ENCODE measurements around the gene SLC27A4.
A peak's percentile ranks its signal among the peaks of the same experiment; 100 is the strongest.

SLC27A4 gene

DNA sequence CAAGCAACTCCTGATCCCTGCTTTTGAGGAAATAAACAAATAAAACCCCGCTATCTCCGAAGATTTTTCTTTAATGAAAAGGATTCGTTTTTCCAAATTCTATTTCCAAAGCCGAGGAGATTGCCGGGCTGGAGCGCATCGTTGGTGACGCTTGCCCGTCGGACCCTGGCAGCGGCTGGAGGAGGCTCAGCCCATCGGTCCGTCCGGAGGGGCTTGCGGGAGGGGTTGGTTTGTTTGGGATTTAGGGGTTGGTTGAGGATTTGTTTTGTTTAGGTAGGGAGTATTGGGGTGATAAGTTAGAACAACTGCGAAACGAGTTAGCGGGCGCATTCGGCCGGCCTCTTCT, 51.6 kb downstream of the SLC27A4 start:
- DNase-seq, result peak in 1 of 14 donors; percentile 47

DNA sequence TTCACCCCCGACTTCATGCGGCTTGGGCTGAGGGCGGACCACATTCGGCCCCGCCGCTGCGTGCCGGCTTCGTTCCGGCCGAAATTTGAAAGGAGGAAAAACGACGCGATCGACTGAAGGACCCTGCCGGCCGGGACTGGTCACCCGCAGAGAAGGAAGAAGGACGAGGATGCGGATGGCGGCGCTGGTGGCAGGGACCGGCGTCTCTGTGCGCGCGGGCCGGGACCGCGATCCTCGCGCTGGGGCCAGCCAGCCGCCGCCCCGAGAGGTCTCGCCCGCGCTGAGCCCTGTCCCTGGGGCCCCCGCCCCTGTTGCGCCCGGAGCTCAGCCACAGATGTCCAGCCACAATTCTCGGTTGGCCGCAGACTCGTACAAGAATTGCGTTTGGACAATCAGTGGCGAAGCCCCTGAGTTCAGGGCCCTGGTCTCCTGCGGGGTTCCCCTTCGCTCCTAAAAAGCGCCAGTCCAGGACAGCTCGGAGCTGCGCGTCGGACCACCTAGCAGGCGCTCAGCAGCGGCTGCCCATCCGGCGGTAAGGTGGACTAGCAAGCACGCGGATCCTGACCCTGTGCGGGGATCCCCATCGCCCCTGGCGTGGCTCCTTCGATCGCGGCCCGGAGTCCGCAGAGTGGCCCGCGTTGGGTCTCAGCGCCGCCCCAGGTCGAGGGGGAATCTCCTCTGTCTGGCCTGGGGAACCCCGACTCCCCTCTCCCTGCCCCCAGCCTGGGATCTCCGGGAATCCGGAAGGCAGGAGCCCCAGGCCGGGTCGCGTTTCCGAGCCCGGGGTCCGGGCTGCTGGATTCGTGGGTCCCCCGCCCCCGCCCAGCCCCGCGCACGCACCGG, 52.2 kb downstream of the SLC27A4 start:
- DNase-seq, result peak in 1 of 14 donors; percentile 61

DNA sequence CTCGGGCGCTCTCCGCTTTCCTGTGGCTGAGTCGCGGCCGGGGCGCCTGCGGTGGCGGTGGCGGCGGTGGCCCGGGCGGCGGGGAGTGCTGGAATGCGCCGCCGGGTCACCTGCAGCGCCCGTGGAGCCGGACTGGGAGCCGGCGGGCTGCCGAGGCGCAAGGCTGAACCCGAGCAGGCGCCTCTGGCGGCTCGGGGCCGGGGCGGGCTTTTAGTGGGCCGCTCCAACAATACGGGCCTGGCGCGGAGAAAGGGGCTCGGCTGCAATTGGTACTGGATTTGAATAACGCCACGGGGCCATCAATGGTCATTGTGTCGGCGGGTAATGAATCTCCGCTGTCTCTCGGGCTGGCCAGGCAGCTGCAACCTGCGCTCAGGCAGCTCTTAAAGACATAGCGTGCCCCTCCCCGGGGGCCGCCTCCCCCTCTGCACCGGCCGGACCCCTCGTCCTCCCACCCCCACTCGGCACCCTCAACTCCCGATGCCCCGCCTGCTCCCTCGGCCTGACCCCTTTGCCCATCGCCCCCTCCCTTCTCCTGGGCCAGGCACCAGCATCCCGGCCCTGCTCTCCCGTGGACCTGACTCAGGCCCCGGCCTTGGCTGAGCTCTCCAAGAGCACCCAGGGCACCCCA, 52.9 kb downstream of the SLC27A4 start:
- DNase-seq, result peak in 11 of 14 donors; percentile 63 to 88 (median 77)

DNA sequence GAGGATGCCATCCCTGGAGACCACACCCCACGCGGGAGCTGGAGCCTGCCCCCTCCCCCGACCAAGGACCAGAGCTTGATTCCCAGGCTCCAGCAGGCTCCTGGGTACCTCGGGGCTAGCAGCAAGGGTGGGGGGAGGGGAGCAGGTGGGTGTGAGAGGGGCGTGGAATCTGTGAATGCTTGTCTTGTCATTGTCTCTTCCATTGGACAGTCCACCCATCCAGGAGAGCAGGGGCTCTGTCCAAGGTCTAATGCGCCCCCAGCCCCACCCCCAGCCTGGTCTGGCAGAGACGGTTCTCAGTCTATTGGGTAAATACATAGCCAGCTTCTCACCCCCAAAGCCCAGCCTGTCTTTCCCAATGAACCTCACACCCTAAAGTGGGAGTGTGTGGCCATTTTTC, 53.6 kb downstream of the SLC27A4 start:
- DNase-seq, result peak in 5 of 14 donors; percentile 61 to 73 (median 64)

DNA sequence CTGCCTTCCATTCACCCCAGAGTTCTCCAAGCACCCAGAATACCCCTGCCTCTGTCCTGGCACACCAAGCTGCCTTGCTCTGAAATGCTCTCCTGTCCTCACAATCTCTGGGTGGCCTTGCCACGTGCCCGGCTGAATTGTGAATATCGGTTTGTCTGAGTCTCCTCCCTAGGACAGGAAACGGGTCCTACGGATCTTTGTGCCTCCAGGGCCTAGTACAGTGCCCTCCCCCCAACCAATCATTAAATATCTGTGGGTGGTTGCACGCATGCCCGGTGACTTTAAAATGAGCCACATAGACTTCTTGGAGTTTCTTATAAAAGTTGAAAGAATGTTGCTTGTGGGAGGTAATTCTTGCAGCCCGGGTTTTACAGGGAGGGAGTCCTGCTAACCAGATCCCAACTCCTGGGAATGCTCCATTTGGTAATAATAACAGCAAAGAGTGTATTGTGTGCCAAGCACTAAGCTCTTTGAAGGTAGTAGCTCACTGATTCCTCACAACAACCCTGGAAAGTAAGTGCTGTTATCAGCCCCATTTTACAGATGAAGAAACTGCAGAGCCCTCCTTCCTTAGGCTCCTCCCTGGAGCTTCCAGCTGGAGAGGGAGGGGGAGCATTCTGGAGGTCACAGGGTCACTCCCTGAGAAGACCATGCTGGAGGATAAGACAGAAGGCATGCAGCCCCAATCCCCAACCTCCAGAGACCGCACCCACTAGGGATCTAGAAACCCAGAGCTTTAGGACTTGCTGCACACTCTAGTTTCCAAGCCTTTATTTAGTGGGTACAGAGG, 54.2 kb downstream of the SLC27A4 start:
- peak in 5 of 14 donors; percentile 35 to 70 (median 61) for DNase-seq

DNA sequence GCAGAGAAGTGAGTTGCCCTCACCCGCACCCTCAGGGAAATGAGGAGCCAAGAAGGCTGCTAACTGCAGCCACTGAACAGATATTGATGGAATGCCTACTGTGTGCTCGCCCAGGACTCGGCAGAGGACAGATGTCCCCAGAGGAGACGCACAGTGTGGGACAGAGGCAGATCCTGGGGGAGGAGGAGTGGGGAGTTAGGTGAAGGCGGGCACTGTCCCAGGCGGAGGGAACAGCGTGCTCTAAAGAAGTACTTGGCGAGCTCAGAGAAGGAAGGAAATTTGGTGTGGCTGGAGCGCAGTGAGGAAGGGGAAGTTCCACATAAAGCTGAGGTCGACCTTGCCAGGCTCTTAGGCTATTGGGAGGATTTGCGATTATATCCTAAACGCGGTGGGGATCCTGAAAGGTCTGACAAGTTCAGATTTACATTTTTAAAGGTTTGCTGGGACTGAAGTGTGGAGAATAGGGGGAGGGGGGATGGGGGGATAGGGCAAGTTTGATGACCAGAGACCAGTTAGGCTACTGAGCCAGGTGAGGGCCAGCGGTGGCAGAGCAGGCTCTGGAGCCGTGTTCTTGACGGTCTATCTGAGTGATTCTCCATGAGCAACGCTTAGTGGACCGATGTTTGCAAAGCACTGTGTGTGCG, 56.8 kb downstream of the SLC27A4 start:
- DNase-seq, result peak in 1 of 14 donors; percentile 16

DNA sequence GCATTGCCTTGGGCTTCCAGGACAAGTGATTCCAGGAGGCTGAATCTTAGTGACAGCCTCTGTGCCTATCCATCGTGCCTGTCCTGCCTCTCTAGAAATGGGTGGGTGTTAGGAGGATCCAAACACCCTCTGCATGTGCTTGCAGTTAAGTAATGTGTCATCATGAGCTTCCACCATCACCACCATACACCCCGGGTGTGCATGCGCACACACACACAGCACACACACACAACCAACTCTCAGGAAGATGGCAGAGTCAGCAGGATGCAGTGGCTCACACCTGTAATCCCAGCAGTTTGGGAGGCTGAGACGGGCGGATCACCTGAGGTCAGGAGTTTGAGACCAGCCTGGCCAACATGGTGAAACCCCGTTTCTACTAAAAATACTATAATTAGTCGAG, 57.5 kb downstream of the SLC27A4 start:
- no peak for DNase-seq

DNA sequence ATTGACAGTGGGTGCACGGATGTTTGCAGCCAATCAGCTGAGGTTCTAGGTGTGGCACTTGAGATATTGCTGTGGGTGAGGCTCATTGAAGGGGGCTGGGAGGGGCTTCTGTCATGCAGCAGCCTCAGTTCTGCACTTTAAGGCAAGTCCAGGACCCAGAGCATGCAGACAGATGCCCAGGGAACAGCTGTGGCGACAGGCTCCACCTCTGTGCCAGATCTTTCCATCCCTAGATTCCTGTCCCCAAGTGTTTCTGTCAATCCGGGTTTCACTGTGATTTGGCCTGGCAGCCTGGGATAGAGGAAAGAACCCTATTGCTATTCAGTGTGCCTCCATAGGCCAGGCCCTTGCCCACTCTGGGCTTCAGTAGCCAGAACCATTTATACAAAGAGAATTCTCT, 59.5 kb downstream of the SLC27A4 start:
- DNase-seq, result no peak

DNA sequence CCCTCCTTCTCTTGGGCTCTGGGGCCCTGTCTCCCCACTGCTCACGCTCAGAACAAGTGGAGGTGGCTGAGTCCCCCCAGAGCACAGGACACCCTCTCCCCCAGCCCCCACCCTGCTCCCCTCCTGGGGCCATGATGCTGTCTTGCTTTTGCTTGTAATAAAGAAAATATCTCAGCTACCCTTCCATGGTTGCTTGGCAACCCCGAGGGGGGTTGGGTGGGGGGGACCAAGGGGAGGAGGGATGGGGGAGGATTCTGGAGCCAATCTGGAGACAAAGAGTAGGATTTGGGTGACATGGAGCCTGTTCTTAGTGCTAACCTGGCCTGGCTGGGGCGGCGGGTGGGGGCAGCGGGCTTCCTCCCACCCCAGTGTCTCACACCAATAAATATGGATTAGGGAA, 64.2 kb downstream of the SLC27A4 start:
- no peak for DNase-seq

DNA sequence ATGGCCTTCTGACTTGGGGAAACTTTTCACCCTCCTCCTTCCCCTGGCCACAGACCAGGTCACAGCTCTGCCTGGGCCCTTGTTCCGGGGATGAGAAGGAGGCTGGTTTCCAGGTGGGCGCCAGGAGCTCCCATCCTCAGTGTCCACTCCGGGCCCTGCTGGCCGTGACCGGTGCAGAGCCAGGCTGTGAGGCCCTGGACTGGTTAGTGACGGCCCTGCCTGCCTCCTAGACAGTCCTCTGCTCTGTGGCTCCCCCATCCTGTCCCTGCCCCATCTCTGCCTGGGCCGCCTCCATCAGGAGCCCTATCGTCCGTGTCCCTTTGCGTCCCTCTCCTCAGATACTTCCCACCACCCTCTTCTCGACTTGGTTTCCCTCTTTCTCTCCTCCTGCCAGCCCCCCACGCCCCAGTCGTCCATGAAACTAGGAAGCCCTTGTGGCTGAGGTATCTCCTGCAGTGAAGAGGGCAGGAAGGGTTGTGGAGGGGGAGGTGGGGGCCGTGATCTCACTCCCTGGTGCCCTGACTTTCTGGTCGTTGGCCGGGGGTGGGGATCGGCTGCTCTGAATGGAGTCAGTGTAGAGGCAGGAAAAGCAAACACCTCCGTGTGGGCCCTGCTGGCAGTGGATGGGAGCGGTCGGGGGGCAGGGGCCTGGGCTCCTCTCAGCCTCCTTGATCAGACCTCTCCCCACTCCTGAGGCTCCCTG, 64.9 kb downstream of the SLC27A4 start:
- peak in 7 of 14 donors; percentile 29 to 68 (median 40) for DNase-seq

DNA sequence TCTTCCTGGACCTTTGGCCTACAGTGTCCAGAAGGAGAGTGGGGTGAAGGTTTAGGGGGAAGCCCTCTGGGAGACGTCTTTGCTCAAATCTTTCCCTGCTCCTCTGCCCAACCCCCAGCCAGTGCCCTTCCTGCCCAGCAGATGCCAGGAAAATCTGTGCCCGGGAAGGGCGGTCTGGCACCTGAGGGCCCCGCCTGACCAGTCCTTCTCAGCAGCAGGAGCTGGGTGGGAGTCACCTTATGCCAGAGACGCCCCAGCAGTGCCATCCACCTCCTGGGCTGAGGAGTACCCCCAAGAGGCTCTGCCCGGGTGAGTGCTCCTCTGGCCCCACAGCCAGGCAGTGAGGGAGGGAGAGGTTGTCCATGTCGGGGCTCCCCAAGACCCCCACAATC, 65.4 kb downstream of the SLC27A4 start:
- DNase-seq, result peak in 1 of 14 donors; percentile 42

DNA sequence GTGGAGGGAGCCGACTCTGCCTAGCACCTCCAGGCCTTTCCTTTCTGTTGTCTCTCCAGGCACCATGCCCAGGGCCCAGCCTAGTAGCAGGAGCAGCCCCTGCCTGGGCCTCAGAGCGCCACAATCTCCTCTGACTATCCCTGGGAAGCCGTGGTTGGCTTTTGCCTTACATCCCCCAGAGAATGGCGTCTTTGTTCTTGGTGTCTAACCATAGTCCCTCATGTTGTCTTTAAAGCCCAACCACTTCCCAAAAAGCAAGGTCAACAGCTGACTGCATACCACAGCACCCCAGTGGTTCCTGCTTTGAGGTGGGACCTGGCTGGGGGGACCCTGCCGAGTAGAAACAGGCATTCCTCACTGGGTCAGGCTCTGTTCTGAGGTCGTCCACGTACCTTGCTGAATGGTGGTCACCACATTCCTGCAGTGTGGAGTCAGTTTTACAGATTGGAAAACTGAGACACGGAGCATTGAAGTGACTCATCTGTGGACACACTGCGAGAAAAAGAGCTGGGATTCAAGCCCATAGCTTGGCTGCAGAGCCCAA, 66.6 kb downstream of the SLC27A4 start:
- DNase-seq, result no peak

DNA sequence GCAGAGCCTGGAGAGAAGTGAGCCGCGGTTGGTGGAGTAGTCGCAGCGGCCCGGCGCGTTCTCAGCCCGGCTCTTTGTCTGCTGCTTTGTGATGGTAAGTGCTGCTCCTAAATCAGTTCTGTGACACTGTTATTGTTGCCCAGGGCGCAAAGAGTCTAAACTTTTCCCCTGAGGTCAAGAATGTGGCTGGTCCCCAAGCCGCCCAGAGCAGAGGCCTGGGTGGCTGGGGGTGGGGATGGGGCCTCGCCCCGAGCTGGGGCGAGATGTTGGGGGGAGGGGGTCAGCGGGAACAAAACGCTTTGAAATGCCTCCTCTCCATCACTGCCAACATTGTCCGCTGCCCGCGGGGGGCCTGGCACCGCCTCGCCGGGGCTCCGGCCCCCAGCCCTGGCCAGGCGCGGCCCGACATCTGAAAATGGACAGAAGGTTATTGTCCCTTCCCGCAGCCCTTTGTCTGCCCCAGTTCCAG, 68.7 kb downstream of the SLC27A4 start:
- peak in 11 of 14 donors; percentile 51 to 90 (median 78) for DNase-seq

DNA sequence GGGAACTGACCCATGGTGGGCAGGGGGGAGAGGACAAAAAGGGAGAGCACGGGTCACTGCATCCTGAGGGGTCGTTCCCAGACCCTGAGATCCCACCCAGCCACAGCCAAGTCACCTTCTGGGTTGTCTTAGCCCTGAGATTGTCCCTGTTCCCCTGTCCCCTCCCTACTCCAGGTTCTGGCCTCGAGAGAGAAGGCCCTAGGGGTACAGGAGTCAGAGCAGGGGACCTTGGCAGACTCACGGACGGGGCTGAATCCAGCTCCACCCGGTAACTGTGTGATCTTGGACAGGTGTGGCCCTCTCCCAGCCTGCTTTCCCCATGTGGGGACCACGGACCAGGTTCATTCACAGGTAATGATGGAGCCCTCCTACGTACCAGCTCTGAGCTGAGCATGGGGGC, 69.1 kb downstream of the SLC27A4 start:
- DNase-seq, result peak in 1 of 14 donors; percentile 76

DNA sequence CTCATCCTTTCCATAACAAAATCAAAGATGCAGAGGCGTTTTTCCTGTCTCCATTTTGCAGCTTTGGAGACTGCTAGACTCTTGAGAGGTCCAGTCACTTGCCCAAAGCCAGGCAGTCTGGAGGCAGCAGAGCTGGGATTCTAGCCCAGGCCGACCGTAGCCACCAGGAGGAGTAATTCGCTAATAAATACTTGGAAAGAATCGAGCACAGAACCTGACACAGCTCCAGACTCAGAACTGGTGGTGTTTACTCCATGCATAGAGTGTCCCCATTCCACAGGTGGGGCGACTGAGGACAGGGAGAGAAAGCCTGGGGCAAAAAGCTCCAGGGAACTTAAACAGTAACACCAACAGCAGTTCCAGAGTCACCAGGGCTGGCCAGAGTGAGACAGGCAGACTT, 69.7 kb downstream of the SLC27A4 start:
- DNase-seq, result peak in 6 of 14 donors; percentile 19 to 63 (median 58)

Measured in C1 segment of cervical spinal cord (tissue), 14 donors.